Suprapubic skin (tissue), 4 donors: ENCODE results near the gene TULP4.

Experiments used
- CTCF ChIP-seq, 2 donors: fragments of 200-600 bp in 1 of 2; fragments of 450-650 bp in 1 of 2; sonication (generic) in 1 of 2; IDR thresholded peaks; one replicate each; pipeline ENCODE4 v1.5.1; 2016 to 2019; ENCODE audit warnings: antibody characterized with exemption in 2 of 2, mild to moderate bottlenecking in 1 of 2, moderate library complexity in 1 of 2
- EP300 ChIP-seq: sonication (generic); formaldehyde crosslinking; IDR thresholded peaks from one replicate; pipeline ENCODE4 v1.6.1; 2017; ENCODE audit warnings: antibody characterized with exemption
- POLR2A ChIP-seq, 2 donors: fragments of 450-650 bp; IDR thresholded peaks; one replicate each; pipeline ENCODE4 v1.6.1; 2017; ENCODE audit warnings: antibody characterized with exemption in 2 of 2, mild to moderate bottlenecking in 2 of 2, moderate library complexity in 2 of 2
- POLR2AphosphoS5 ChIP-seq, 3 donors: sonication (generic); formaldehyde crosslinking; IDR thresholded peaks; one replicate each; pipeline ENCODE4 v1.6.1; 2017; ENCODE audit warnings: antibody characterized with exemption in 3 of 3

- TF ChIP-seq CTCF (IDR thresholded peaks at IDR 0.05) = no peak
- TF ChIP-seq POLR2A (IDR thresholded peaks at IDR 0.05) = no peak
- no peak for TF ChIP-seq EP300
- no peak for TF ChIP-seq POLR2AphosphoS5 (IDR thresholded peaks at IDR 0.05)
Observed at GRCh38 chr6:158270389-158271127, 41.7 kb upstream of the TULP4 start.
